Stimulated activated CD8-positive, alpha-beta memory T cell treated with anti-CD3 and anti-CD28 coated beads, Interleukin-15, amount 100 ng/mL, for 4 hours (primary cell): ENCODE results near the gene KRTAP6-3.

Experiments
- DNase-seq, 2 donors: peaks; one replicate each; pipeline ENCODE4 v3.0.0-alpha.2; 2020; ENCODE audit warnings: low read depth in 2 of 2

KRTAP6-3 gene, protein sequence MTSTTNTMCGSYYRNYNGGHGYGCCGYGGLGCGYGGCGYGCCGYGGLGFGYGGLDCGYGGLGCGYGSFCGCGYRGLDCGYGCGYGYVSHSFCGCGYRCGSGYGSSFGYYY

DNA sequence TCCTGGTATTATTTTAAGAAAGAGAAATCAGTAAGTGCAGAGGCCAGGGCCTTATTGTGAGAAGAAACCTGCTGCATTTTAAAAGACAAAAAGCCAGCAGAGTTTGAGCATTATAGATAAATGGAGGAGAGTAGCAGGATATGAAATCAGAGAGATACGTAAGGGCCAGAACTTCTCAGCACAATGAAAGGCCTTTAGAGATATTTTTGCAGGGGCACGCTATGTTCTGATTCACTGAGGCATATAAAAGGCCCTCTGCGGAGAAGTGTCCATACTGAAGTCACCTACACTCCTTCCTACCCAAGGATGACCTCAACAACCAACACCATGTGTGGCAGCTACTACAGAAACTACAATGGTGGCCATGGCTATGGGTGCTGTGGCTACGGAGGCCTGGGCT lies at the start of gene KRTAP6-3:
Gene KRTAP6-3, plus strand, starts transcription at position 301 of the 400 bp plus-strand sequence. Its CDS starts 6 bp downstream, at position 307.
- no peak for DNase-seq

DNA sequence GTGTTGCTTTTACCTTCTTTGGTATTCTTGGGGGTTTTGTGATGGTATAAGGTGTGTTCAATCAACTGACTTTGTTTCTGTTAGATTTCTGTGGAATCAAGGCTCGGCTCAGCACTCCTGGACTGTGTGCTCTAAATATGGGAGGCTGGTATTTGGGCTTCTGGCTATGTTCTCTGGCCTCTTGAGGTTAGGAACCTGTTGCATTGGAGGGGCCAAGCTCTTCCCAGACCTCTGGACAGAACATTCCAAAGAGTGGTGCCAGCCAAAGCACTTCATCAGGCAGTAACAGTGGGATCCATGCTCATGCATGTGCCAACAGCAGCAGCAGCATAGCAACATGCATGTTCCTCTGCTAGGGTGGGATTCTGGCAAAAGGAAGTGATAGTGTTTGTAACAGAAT lies 39.5 kb upstream of the KRTAP6-3 start:
- no peak for DNase-seq

DNA sequence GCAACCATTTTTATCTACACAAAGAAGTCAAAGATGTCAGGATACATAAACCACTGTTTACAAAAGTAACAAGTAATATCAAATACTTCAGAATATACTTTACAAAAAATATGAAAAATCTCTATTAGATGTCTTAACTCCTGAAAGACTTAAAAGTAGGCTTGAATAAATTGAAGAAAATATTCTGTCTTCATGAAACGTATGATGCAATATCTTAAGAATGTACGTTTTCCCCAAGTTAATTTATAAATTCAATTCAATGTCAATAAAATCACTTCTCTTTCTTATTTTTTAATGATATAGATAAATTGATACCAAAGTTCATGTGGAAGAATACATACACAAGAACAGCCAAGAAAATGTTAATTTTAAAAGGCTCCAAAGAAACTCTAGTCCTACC lies 37.1 kb upstream of the KRTAP6-3 start:
- DNase-seq, result no peak

DNA sequence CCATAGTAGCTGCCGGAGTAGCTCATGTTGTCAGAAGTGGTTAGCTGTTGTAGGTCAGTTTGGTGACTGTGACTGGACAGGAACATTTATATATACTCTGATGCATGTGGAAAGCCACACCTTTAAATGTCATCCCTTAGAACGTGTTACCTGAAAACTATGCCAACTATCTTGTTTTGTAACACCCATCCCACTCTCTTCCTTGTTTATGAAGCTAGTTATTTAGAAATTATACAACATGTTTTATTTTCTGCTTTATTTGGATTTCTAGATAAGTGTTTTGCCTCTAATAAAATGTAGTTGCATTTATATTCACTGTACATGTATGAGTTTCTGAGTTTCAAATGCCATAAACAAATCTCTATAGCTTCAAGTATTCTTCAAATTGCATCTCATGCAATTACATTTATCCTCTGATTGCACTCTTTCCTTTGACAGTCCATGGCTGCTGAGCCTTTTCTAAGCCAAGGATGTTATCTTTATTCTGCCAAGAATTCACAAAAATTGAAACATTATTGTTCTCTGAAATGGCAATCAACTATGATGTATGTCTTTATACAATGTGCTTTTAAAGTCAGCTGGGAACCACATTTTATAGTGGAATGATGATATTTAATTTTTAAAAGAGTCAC lies 30.9 kb upstream of the KRTAP6-3 start, which contains the start of gene KRTAP19-7:
Gene KRTAP19-7, minus strand, starts transcription at position 51 of the 632 bp plus-strand sequence. Its CDS starts 25 bp downstream, at position 26.
- no peak for DNase-seq

DNA sequence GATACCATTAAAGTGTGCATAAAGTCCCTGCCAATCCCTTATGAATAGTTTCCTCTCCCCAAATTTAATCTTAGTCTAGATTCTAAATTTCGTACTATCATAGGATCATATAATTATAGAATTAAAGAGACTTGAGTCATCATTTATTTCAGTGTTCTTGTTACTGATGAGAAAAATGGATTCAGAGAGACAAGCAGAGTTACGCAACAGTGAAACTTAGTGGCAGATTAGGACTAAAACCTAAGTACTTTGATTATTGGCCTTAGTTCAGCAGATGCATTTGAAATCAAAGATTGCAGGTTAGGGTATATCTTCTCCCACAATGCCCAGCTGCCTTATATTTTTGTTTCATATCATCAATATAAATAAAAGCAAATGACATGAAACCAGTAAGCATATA lies 30.3 kb upstream of the KRTAP6-3 start:
- no peak for DNase-seq

DNA sequence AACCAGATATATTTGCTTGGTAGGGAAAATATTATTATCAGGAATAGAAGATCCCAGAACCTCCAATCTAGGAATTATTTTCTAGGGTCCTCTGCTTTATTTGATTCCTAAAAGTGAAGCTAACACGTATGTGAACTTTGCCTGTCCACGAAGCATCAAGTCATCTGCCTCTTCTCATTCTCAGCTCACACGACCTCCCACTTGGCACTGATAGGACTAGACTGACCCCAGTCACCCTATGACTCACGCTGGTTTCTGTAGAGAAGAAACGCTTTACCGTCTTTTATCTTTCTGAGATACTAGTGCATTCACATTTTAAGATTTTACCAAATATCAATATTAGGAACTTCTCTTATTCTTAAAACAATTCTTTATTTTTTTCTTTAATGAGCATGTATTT lies 29.2 kb upstream of the KRTAP6-3 start:
- no peak for DNase-seq

DNA sequence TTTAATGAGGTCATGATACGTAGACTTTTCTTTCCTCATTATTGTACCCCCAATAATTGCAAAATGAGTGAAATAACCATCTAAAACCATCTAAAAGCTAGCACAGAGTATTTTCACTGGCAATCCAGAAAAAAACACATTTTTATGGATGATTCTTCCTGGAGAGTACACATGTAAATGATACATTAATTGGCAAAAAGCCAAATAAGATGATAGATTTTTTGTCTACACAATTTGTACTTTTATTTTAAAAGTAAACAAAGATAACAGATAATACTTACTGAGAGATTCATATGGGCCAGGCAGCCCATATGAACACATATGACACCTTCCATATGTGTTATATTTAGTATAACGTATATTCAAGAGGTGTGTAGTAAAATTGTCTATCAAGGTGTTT lies 28.6 kb upstream of the KRTAP6-3 start:
- DNase-seq, result no peak

DNA sequence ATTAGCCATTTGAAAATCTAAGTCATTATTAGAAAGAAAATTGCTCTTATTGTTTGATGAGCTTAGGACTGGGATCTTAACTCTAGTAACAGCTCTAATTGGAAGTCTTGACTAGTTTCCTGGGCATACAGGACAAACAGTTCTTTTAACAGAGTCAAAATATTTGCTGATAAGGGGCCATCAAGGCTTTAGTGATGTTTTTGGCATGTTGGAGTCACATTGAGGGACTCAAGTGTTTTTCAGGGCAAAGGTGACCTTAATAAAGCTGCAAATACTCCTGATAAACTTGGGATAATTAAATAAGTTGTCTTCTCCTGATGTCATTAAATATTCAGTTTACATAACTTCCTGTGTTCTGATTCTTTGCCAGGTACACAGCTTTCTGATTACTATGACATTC lies 24.6 kb upstream of the KRTAP6-3 start:
- DNase-seq, result no peak

DNA sequence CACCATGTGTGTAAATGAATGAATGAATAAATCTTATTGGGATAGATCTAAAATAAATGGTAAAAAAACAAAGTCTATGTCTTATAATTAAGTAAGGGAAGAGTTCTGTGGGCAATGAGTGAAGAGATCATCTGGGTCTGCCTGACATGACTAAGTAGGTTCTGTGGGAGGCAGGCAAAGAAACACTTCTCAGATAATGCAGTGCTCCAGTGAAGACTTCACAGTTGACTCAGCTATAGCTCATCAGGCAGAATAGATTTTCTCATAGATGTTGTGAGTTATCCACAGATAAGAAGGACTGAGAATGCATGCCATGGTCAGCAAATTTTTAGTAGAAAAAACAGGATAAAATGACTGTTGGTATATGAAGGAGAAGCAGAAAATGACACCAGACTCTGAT lies 14.5 kb upstream of the KRTAP6-3 start:
- DNase-seq, result no peak

DNA sequence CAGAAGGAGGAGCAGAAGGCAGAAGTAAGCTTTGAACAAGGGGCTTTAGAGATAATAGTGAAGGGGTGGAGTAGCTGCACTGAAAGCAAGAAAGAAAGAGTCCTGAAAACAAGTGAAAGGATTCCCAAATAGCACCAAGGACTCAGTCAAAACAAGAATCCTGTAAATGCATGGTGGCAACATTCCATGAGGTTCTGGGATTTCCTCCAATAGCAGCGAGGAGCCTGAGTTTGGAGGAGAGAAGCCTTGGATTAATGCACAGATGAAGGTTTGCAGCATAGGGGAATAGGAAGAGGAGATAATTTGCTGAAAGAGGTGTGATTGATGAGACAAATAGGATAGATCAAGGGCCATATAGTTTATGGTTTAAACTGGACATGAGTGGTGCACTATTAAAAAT lies 12.9 kb upstream of the KRTAP6-3 start:
- DNase-seq, result no peak

DNA sequence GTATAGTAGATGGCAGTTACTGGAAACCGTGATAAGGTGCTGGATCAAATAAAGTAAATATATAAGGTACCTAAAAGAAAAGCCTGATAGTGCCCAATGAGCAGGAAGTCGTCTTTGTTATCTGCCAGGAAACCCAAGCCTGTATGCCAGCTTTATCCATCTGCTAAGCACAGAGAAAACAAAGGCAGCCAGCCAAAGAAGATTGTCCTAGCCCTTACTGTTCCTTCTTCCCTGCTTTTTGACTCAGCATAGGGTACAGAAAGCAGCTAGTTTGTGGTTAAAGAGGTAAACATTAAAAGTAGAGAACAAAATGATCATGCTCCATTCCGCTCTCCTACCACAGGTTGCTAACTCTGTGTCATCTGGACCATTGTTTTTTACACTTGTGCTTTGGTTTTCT lies 12.1 kb upstream of the KRTAP6-3 start:
- no peak for DNase-seq

DNA sequence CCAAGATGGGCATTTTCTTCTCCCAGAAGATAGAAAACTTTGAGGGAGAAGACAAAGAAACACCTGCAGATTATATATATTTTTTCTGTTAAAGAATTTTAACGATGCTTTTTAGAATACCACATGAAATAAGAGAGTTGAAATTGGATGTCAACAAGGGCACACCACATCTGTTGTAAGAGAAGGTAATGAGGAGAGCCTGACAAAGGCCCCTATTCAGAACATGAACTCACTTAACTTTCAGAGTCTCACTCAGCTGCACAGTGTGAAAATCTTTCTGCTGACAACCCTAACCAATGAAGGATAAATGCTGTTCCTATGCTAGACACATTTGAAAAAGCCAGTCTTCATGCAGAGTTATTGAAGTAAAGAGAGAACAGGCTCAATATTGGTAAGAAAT lies 9.4 kb upstream of the KRTAP6-3 start:
- DNase-seq, result no peak

DNA sequence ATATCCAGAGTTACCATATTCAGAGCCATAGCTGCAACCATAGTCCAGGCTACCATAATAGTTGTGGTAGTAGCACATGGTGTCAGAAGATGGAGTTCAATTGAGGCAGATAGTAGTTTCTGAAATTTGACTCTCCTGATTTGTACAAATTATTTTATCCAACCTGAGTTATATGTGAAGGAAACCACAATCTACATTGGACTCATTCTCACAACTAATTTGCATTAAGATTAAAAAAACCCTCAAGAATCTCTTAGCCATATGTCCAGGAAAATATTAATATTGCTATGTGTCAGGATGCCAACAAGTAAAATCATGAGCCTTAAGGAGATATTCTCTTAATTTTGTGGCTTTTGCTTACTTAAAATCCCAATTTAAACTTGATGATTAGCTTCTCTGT lies 1.9 kb upstream of the KRTAP6-3 start, which contains the start of gene KRTAP22-2:
Gene KRTAP22-2, minus strand, starts transcription at position 101 of the 400 bp plus-strand sequence.
- DNase-seq, result no peak

DNA sequence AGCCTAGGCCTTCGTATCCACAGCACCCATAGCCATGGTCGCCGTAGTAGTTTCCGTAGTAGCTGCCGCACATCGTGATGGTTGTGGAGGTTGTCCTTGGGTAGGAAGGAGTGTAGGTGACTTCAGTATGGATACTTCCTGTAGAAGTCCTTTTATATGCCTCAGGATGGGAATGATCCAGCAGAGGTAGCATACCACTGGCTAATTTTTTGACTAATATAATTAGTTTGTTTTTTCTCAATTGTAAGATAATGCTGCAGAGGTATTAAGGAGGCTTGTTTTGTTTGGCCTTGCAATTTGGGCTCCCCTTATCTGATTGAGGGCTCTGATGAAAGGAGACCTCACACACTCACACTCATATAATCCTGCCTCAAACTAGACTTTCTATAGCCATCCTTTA lies 6.6 kb downstream of the KRTAP6-3 start, which contains the start of gene KRTAP6-2:
Gene KRTAP6-2, minus strand, starts transcription at position 101 of the 400 bp plus-strand sequence. Its CDS starts 28 bp downstream, at position 73.
- DNase-seq, result no peak

DNA sequence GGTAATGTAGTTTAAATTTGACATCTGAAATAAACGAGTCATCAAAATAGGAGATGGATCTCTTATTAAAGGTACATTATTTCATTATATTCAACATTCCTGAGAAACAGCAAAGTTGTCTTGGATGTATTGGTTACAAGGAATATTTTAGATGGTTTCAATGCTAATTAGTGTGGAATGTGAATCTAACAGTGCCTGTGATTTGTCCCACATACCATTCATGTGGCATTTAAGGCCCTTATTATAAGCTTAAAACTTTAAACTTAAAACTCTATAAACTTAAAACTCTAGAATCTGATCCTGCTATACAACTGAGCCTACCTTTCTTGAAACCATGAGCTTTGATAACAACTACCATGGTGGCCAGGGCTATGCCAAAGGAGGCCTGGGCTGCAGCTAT lies 8.5 kb downstream of the KRTAP6-3 start, which contains the start of gene KRTAP22-1:
Gene KRTAP22-1, plus strand, starts transcription at position 301 of the 400 bp plus-strand sequence.
- DNase-seq, result no peak

DNA sequence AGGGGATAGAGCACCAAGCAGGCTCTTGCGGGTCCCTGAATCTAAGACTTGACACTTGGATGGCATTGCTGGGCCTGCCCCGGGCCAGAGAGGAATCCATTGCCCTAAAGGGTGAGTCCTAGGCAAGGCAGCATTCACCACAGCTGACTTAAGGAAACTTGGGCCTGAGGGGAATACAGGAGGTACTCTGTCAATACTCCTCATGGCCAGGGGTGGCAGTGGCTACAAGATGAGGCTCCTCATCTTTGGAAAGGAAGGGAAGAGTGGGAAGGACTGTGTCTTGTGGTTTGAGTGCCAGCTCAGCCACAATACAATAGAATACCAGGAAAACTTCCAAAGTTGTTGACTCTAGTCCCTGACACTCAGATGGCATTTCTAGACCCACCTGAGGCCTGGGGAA lies 13.7 kb downstream of the KRTAP6-3 start:
- DNase-seq, result no peak

DNA sequence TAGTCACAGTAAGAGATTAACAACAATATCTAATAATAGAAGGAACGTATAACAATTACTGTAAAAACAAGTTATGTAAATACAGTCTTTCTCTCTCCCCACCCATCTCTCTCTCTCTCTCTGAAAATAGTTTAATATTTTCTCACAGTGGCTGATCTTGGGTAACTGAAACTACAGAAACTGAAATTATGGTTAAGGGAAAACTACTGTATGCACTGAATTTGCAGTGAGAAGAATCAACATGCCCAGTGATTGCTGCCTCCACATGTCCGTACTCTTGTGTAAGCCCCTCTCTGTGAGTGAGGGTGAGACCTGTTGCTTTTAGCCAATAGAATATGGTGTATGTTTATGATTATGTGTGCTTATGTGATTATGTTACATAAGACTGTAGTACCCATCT lies 19.9 kb downstream of the KRTAP6-3 start:
- DNase-seq, result no peak

DNA sequence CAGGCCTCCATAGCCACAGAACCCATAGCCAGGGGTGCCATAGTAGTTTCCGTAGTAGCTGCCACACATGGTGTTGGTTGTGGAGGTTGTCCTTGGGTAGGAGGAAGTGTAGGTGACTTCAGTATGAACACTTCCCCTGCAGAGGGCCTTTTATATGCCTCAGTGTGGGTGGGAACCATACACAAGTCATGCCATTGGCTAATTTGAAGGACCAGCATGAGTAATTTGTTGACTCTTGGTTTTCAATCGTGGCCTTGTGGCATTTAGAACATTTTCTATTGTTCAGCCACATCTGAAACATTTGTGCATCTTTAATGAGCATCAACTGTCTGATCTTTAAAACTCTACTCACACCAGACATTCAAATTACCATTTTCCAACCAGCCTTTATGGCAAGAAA lies 21.6 kb downstream of the KRTAP6-3 start, which contains the start of gene KRTAP6-1:
Gene KRTAP6-1, minus strand, starts transcription at position 95 of the 400 bp plus-strand sequence. Its CDS starts 26 bp downstream, at position 69.
- DNase-seq, result no peak

DNA sequence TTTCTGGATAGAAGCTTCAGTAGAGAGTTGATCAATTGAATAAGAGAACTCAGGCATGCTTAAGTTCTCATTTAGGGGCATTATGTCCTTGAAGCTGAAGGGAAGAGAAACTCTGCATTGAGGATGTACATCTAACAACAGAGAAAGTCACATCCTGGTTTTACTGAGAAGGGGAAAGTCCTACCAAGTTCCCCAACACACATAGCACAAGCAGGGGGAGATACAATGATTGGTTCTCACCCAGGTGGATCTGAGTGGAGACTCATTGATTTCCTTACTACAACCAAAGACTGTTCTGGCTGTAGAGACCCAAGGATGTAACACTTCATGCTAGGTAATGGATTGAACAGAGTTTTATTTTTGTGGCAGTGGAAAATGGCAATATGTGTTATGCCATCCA lies 23.0 kb downstream of the KRTAP6-3 start:
- DNase-seq, result no peak

DNA sequence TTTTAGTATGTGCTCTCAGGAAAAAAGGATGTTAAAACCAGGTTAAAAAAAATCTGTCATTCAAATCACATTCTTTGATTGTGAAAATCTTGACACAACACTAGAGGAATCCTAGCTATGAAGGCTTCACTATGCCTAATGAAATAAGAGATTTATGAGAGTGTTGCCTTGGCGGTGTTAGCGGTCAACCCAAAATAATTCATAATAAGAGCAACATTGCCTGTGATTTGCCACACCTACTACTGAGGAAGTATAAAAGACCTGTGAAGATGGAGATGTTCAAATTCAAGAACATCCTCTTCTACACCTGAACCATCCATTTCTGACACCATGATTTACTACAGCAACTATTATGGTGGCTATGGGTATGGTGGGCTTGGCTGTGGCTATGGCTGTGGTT lies 23.9 kb downstream of the KRTAP6-3 start, which contains the start of gene KRTAP20-1:
Gene KRTAP20-1, plus strand, starts transcription at position 301 of the 400 bp plus-strand sequence. Its CDS starts 30 bp downstream, at position 331.
- DNase-seq, result no peak

DNA sequence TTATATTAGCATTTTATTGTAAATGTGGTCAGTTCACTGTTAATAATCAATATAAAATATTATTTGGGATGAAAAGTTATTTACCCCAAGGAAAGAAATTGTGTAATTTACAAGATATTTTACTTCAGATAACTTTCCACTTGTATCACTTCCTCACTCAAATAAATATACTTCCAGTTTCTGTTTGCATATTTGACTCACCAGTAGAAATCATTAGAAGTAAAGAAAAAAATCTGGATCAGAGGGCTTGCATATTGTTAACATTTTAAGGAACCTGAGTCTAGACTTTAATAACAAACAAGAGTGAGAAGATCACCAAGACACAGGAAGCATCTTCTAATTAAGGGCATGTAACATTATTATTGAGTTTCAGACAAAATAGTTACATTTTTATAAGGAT lies 27.8 kb downstream of the KRTAP6-3 start:
- no peak for DNase-seq

DNA sequence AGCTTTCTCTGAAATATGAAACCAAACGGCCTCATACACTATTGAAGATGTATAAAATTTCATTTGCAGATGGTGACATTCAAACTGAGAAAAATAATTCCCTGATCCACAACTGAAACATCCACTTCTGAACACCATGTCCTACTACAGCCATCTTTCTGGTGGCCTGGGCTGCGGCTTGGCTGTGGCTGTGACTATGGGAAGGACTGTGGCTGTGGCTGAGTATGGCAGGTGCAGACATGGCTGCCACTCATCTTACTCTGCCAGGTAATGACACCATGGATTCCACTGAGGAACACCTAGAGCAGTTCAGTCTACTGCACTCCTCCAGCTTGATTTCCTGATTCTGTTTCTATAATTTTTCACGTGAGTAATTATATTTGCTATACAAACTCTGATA lies 28.3 kb downstream of the KRTAP6-3 start, which contains the start of gene KRTAP20-4:
Gene KRTAP20-4, plus strand, starts transcription at position 106 of the 400 bp plus-strand sequence.
- DNase-seq, result no peak

DNA sequence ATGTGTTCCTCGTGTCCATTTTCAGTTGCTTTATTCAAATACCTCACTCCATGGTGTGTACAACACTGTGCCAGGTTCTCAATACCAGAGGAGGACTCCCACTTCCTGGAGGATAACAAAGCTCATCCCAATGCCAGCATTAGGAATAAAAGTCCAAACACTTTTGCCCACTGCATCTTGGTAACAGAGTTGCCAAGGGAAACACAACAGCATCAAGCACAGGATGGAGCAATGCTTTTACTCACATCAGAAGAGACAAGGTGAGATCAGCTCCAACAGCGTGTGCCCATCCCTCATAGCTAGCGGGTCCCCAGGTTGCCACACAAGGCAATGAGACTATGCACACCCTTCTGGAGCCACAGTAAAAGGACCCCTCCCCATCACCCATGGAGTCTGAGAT lies 31.1 kb downstream of the KRTAP6-3 start:
- no peak for DNase-seq
